ENCODE results near the gene APOOL.

Gene APOOL

GRCh38 chrX:85084770-85085393 is 81.2 kb downstream of the APOOL start:
- no peak for DNase-seq (ENCODE audit: low read depth)

DNA sequence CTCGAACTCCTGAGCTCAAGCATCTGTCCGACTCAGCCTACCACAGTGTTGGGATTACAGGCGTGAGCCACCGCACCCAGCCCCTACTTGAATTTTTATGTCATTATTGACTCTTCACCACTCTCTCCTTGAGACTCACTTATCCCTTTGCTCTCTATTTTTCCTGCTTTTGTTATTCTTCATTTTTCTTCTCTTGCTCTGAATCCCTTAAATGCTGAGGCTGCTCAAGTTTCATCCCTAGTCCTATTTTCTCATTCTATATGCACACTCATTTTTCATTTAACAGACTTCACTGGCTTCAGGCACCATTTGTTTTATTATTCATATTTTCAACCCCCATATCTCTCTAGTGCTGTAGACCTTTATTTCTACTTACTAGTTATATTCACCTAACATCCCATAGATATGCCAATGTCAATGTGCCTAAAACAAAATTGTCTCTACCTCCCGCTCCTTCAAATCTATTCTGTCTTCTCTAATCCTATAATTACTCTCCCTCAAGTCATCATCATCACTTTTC is 85.7 kb downstream of the APOOL start:
- DNase-seq (ENCODE audit: low read depth) = no peak

DNA sequence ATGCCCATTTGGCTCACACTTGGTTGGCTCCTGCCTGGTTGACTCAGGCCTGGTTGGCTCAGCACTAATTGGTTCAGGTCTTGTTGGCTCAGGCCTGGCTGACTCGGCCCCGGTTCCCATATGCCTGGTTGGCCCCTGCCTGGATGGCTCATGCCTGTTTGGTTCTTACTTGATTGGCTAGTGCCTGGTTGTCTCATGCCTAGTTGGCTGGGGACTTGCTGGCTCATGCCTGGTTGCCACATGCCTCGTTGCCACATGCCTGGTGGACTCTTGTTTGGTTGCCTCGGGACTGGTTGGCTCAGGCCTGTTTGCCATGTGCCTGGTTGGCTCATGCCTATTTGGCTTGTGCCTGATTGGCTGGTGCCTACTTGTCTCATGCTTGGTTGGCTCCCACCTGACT is 103.7 kb downstream of the APOOL start:
- DNase-seq (ENCODE audit: low read depth) = no peak

- no peak for DNase-seq (ENCODE audit: low read depth)
Measured at GRCh38 chrX:85108165-85108564, 104.5 kb downstream of the APOOL start.

DNA sequence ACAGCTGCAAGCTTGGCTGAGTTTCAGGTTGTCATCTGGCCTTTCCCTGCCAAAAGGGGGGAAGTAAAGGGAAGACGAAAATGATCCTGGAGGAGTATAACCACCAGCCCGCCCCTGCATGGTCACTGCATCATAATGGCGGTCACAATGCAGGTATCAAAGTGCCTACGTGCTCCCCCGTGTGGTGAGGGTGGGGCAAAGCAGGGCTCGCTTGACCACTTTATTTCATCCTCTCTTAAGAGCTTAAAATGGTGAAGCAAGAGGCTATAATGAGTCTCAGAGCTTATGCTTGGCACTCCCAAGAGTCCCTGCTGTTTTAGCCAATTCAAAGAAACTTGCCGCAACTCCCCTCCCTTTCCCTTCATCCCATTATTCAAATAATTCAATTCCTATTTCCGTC is 105.6 kb downstream of the APOOL start:
- DNase-seq (ENCODE audit: low read depth) = no peak

DNA sequence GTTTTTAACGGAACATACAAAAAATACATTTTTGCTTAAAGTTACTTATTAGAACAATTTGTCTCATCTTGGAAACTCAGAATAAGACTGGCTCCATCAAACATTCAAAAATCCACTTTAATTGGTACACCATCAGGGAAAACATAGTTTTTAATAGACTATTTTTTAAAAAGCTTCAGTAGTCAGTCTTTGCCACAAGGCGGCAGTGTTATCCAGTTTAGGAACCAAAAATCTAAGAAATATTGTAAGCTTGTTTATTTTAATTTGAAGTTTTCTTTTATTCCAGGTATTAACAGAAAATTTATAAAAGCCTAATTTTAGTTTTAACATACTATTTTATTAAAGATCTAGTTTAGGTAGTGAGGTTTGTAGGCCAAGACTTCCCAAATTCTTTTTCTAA is 107.7 kb downstream of the APOOL start:
- DNase-seq (ENCODE audit: low read depth) = no peak

DNA sequence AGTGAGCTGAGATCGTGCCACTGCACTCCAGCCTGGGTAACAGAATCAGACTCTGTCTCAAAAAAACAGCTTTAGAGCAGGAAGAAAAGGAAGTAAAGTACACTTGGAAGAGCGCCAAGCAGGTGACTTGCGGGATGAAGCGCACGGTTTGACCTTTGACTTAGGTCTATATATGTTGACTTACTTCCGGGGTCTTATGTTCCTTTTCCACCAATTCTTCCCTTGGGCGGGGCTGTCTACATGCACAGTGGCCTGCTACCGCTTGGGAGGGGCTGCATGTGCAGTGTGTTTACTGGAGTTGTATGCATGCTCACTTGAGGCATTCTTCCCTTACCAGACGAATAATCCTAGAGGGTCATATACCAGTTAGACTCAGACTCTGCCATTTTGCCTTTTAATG is 108.6 kb downstream of the APOOL start:
- no peak for DNase-seq (ENCODE audit: low read depth)

GRCh38 chrX:85113746-85114145 is 110.1 kb downstream of the APOOL start:
- no peak for DNase-seq (ENCODE audit: low read depth)

GRCh38 chrX:85114171-85114570 is 110.5 kb downstream of the APOOL start:
- no peak for DNase-seq (ENCODE audit: low read depth)

GRCh38 chrX:85114776-85115175 is 111.1 kb downstream of the APOOL start:
- no peak for DNase-seq (ENCODE audit: low read depth)

DNA sequence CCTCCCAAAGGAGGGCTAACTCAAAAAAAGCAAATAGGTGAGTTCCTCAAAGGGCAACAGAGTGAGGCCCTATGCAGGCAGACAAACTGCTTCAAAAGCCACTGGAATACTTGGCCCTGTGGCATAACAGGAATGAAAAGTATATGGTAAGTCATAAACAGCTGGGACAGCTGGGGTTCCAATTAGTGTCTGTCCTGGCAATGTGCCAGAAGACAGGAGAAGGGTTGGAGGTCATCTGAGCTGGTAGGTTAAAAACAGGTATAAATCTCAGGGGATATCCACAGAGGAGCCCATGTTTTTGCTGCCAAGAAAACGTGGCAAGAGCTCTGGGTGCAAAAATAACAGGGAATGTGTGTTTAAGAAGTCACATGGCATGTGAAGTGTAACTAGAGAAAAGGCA is 111.6 kb downstream of the APOOL start:
- no peak for DNase-seq (ENCODE audit: low read depth)

DNA sequence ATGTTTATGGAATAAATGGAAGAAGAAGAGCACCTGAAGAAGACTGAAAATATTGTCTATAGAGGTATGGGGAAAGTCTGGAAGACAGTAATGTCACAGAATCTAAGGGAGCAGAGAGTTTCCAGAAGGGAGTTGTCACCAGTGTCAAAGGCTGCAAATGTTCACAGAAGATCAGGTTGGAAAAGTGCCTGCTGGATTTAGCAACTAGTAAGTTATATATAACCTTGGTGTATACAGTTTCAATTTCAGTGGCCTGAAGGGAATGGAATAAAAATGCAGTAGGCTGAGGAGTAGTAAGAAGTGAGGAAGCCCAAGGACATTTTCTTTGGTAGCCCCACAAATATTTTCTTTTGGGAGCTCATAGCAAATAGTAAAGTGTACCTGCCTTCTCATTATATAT is 132.7 kb downstream of the APOOL start:
- DNase-seq (ENCODE audit: low read depth) = no peak

- DNase-seq (ENCODE audit: low read depth) = no peak
Measured at GRCh38 chrX:85139422-85139821, 135.7 kb downstream of the APOOL start.

GRCh38 chrX:85140964-85141363 is 137.3 kb downstream of the APOOL start:
- DNase-seq (ENCODE audit: low read depth) = no peak

Measured in stimulated activated CD8-positive, alpha-beta memory T cell treated with anti-CD3 and anti-CD28 coated beads, Interleukin-15, amount 100 ng/mL, for 1 hour (primary cell).